HL-60 (cell line): ENCODE results near the gene BABAM1.

Experiments used
- CTCF ChIP-seq: IDR thresholded peaks from one replicate; pipeline ENCODE4 v1.5.1; 2011; ENCODE audit warnings: low read length, control low read depth, inconsistent platforms; ENCODE audit not compliant: insufficient read depth
- GABPA ChIP-seq: IDR thresholded peaks from 2 replicates; pipeline ENCODE4 v1.6.1; 2012; ENCODE audit warnings: low read depth
- POLR2AphosphoS5 ChIP-seq: IDR thresholded peaks from 2 replicates; pipeline ENCODE4 v1.6.1; 2012; ENCODE audit warnings: low read depth
- REST ChIP-seq: IDR thresholded peaks from 2 replicates; pipeline ENCODE4 v1.6.1; 2012; ENCODE audit warnings: low read depth; ENCODE audit not compliant: insufficient replicate concordance
- SPI1 ChIP-seq: IDR thresholded peaks from 2 replicates; pipeline ENCODE4 v1.6.1; 2012; ENCODE audit warnings: low read depth, mild to moderate bottlenecking, borderline replicate concordance

GRCh38 chr19:17321655-17322489, 54.6 kb downstream of the BABAM1 start:
- TF ChIP-seq CTCF: no peak
- no peak for TF ChIP-seq POLR2AphosphoS5
- no peak for TF ChIP-seq SPI1
- TF ChIP-seq REST: no peak
- no peak for TF ChIP-seq GABPA
